Spleen (tissue), 7 donors: ENCODE measurements around the gene TNS1.

Source experiments
- POLR2A ChIP-seq, 3 donors: fragments of 450-650 bp; IDR thresholded peaks; one replicate each; pipeline ENCODE4 v1.5.1; 2017; ENCODE audit warnings: antibody characterized with exemption in 3 of 3, mild to moderate bottlenecking in 1 of 3
- POLR2AphosphoS5 ChIP-seq, 3 donors: sonication (generic); formaldehyde crosslinking; IDR thresholded peaks; one replicate each; pipeline ENCODE4 v1.5.1; 2017; ENCODE audit warnings: antibody characterized with exemption in 3 of 3
- TF ChIP-seq, protein P1 (sequence below), 11 experiments: fragments of 200-600 bp in 7 of 11; fragments of 450-650 bp in 4 of 11; sonication (generic) in 4 of 11; IDR thresholded peaks in 8 of 11; conservative IDR thresholded peaks in 3 of 11; 1 replicate in 7 of 11; 2 replicates in 4 of 11; pipeline versions ENCODE4 v1.4.0 to v1.8.0; 2016 to 2021; ENCODE audit warnings: antibody characterized with exemption in 11 of 11, inconsistent platforms in 4 of 11, mild to moderate bottlenecking in 1 of 11
- donor health status: DM: no; HTN: no; CAD: no; lungs with moderate emphysema.
- donor health status: DM: no; HTN: no; CAD: no.
- donor health status: DM: no; HTN: no; CAD: no.

DNA sequence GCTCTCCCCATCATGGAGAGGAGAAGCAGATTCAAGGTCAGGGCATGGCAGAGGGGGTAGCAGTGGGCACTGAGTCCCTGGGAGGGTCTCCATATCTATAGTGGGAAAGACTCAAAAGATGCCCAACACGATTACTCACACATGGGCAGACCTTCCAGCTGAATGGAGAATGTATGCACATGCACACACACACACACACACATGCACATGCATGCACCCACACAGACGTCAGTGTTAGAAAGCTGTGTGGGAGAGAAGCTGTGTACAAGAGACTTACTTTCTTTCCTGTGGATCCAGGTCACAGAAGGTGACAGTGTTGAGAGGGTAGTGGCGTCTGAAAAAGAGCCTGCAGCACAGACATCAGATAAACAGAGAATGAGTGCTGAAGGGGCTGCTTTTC lies 194.5 kb downstream of the TNS1 start:
- TF ChIP-seq, protein P1, sequence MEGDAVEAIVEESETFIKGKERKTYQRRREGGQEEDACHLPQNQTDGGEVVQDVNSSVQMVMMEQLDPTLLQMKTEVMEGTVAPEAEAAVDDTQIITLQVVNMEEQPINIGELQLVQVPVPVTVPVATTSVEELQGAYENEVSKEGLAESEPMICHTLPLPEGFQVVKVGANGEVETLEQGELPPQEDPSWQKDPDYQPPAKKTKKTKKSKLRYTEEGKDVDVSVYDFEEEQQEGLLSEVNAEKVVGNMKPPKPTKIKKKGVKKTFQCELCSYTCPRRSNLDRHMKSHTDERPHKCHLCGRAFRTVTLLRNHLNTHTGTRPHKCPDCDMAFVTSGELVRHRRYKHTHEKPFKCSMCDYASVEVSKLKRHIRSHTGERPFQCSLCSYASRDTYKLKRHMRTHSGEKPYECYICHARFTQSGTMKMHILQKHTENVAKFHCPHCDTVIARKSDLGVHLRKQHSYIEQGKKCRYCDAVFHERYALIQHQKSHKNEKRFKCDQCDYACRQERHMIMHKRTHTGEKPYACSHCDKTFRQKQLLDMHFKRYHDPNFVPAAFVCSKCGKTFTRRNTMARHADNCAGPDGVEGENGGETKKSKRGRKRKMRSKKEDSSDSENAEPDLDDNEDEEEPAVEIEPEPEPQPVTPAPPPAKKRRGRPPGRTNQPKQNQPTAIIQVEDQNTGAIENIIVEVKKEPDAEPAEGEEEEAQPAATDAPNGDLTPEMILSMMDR (IDR thresholded peaks at IDR 0.05 in 8 of 11, conservative IDR thresholded peaks at IDR 0.05 in 3 of 11) = no peak
- no peak for TF ChIP-seq POLR2AphosphoS5 (IDR thresholded peaks at IDR 0.05)
- no peak for TF ChIP-seq POLR2A (IDR thresholded peaks at IDR 0.05)
